DMS 273 (cell line): Measurements from ENCODE around the gene PARD6G.

ENCODE experiments used
- DNase-seq: peaks from one replicate; lab custom pipeline; 2025; ENCODE audit not compliant: unreplicated experiment; lab: John Stamatoyannopoulos, UW

Gene PARD6G

GRCh38 chr18:80119111-80119510, 128.2 kb downstream of the PARD6G start:
- no peak for DNase-seq

GRCh38 chr18:80115035-80115434, 132.3 kb downstream of the PARD6G start:
- no peak for DNase-seq

GRCh38 chr18:80112624-80113248, 134.6 kb downstream of the PARD6G start:
- DNase-seq: peak; percentile 10

DNA sequence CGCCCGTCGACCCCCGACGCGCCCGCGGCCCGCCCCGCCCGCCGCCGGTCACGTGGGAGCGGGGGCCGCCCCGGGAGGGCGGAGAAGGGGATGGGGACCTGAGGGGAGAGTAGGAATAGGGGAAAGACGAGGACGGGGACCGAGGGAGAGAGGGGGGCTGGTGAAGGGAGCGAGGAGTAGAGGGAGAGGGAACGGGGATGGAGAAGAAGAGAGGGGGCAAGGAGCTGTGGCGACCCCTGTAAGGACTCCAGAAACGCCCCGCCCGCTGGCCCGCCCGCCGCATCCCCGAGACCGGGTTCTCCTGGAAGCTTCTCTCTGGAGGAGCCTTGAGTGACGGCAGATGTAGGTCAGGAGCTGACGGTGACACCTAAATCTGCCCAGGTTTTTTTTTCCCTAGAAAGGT, 137.6 kb downstream of the PARD6G start:
- DNase-seq: peak; percentile 79

DNA sequence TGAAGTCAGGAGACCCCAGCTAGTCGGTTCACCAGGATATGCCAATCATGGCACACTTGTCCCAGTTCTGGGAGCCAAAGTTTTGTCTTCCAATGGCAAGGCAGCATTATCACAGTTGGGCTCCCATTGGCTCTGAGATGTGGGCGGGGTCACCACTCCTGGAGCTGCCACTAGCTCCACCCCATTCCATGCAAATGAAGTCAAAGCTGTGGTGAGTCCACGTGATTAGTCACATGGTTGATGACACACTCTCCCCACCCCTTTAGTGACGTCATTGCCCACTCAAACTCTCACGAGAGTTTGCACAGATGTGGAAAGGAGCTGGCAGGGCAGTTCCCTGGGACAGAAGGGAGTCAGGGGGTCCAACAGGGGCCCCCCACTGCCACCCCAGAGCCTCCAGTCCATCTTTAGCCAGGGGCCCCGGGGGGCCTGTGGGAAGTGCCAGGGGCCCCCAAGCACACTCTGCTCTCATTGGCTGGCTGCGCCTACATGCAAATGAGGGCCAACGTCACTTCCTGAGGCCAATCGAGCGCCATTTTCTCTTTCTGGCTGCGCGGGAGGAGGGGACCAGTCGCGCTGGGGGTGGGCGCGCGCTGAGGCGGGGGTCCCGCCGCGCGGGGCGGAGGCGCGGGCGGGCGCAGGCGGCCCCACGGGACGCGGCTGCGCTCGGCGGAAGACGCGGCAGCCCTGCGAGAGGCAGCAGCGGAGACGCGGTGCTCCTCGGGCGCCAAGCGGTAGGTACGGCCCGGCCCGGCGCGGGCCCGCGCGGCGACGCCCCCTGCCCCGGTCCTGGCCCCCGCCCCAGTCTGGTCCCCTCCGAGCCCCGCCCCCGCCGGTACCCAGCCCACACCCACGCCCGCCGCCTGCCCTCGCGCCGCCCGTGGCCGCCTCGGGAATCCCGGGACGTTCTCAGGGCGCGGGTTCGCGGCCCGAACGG, 138.3 kb downstream of the PARD6G start, which contains the start of gene ADNP2:
Gene ADNP2, plus strand, starts transcription at position 524 of the 937 bp plus-strand sequence. CDS start 8,281 bp downstream, outside the sequence.
- peak; percentile 98 for DNase-seq

DNA sequence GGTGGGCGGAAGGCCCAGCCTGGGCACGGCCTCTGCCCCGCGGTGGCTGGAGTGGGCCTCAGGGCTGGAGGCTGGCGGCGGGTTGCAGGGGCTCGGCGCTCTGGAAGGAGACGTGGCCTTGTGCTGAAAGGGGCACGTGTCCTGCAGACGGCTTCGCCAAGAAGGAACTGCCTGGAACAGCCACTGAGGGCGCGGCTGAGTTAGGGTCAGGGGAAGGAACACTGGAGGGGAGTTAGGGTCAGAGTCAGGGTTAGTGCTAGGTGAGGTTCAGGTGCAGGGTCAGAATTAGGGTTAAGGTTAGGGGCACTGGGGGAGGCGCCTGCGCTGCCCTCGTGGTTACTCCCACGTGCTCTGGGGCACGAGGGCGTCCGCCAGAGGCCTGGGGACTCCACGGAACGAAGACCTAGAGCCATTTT, 139.2 kb downstream of the PARD6G start:
- no peak for DNase-seq

DNA sequence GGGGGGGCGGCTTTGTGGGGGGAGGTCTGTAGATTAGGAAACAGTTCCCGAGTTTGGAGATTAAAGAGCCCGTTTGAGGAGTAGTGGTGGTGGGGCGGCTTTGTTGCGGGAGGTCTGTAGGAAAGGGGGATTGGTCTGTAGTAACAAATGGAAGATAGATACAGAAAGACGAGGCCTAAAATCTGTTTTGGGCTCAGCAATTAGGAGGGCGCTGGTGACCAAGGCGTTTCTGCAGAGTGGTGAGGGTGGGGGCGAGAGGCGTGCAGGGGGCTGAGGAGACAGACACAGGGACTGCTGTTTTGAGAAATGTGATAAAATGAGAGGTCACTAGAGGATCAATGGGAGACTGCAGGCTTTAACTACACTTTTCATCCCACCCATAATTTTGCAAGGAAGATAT, 139.9 kb downstream of the PARD6G start:
- DNase-seq: no peak
